ENCODE measurements around the gene TSPO2.

Gene TSPO2

DNA sequence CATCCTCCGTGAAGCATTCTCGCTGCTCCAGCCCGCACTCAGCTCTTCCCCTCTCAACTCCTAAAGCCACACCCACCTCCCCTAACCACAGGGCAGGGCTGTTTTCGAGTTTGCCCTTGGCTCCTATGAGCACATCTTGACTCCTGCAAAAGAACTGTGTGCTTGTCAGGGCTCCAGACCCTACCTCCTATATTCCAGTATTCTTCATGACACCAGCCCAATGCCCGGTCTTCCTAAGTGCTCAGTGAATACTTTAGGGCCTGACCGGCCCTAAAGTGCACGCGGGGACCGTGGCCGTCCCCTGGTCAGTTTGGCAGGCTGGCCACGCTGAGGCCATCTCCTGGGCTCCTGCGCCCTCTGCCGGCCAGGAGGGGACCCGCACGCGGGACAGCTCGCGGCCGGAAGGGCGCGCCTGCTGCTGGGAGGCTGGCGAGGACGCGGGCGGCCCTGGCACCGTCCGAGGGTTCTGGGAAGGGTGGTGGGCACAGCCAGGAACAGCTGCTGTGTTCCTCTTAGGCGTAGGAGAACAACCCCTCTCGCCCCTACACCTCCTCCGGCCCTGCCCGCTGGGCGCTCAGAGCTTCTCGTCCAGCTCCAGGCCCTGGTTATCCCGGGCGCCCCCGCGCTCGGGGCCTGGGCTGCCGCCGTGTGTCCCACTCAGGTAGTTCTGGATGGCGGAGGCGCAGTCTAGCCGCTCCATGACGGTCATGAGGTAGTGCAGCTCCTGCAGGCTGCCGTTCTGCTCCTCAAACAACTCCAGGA, 14.3 kb upstream of the TSPO2 start:
- peak; percentile 46 to 67 (median 50) for DNase-seq (ENCODE audit: low read depth in 3 of 3)

DNA sequence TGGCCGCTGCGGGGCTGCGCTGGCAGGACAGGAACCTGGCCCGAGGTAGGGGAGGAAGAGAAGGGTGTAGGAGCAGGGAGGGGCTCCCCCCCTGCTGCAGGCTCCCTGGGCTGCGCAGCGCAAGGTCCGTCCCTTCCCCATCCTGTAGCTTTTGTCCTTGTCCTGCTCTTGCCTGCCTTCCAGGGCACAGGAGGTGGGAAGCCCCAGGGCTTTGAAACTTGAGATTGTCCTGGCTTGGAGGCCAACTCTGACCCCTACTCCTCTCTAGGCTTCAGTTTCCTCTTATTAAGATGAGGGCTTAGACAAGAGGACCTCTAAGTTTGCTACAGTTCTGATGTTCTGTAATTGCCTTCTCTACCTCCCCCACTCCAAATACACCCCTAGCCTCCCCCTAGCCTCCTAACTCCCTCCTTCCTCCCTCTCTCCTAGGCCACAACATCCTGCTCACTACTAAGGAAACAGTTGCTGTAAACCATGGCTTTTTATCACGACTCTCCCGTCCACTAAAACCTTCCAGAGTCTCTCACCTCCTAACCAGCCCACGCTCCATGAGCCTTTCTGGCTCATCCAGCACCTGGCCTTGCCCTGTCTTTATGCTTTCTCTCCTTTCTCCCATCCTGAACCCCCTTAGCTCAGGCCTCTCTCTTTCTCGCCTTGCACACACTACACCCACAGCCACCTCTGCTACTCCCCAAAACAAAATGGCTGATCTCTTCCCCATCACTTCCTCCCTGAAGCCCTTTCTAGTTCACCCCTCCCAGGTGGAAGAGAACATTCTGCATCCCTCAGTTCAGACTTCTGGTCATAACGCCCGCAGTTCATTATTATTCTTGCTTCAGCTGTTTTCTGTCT, 13.5 kb upstream of the TSPO2 start:
- no peak for DNase-seq (ENCODE audit: low read depth in 3 of 3)

DNA sequence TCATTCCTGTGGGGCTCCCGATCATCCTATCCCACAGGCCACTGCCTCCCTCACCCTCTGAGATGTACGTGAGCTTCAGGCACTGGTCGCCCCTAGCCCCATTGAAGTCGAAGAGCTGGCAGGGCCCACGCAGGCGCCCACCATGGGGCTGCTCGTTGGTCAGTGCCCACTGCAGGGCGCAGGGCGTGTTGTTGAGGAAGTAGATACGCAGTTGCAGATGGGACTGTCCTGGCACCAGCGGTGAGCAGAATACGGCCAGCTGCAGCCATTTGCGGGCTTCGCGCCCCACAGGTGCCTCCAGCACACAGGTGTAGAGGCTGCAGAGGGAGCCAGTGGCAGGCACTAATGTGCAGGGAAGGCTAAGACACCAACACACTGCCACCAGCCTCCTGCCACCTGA, 9.4 kb upstream of the TSPO2 start:
- no peak for DNase-seq (ENCODE audit: low read depth in 3 of 3)

DNA sequence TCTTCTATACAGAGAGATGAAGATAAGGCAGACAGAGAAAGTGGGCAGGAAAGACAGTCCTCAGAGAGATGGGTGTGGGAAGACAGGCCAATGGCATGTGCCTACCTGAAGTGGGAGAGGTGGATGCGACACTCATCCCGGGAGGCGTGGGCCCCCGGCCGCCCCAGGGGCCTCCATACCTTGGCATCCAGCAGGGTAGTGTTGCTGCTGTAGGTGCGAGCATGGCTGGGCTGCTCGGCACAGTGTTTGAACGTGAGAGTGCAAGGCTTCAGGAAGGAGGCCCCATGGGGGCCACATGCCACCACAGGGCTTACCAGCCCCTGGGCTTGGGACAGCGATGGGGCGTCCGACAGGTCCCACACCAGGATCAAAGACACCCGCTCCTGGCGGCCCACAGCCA, 8.5 kb upstream of the TSPO2 start:
- no peak for DNase-seq (ENCODE audit: low read depth in 3 of 3)

DNA sequence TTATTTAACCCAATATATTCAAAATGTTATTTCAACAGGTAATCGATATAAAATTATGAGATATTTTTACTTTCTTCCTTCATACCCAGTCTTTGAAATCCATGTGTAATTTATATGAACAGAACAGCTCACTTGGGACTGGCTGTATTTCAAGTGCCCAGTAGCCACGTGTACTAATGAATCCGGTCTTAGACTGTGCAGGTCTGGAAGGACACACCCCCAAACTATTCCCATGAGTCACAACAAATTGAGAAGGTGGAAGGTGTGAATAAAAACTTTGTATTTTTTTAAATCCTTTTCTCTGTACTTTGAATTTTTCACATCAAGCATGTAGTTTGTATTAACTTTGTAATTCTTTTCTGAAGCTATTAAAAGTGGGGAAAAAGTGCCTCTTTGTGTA, 6.1 kb upstream of the TSPO2 start:
- DNase-seq (ENCODE audit: low read depth in 3 of 3) = no peak

DNA sequence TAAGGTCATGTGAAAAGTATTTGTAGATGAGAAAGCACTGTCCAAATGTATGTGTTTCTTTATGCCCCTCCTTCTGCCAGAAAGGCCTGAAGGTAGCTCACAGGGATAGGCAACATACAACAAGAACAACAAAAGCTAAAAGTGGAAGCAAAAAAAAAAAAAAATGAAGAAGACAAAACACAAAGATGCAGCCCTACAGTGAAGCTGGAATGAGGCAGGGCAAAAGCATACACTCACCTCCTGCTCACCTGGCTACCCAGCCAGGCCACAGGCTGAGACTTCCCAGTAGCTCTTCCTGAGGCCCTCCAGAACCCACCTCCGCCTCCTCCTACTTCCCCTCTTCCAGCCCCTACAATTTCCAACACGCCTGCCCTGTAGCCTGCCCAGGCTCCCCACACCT, 5.7 kb upstream of the TSPO2 start:
- DNase-seq (ENCODE audit: low read depth in 3 of 3) = no peak

DNA sequence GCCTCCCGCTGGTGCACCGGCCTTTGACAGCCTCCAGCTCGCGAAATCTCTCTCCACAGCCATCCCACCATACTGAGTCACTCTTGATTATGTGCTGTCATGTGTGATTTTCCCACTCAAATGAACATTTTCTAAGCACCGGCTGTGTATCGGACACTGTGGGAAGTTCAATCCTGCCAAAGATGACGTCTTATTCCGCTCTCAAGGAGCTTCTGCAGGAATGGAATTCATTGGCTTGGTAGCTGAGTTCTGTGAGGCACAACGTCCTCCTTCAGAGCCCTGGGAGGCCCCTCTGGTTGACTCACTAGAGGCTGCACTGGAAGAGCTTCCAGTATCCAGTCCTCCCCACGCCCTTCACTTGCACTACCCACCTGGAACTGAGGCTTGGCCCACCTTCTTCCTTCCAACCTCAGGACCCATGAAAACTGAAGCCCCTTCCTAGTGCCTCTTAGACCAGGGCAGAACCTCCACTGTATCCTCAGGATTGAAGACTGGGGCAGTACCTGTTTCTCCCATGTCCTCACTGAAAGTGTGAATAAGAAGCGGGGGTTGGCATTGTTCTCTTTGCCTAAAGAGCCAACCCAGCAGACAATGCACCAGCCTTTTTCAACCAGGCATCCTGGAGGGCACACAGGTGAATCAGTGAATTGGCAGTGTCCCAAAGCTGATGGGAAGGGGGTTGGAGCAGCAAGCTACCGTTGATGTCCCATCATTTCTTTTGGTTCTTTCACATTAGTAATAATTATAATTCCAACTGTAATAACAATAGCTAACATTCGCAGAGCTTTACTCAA, 5.0 kb upstream of the TSPO2 start:
- no peak for DNase-seq (ENCODE audit: low read depth in 3 of 3)

DNA sequence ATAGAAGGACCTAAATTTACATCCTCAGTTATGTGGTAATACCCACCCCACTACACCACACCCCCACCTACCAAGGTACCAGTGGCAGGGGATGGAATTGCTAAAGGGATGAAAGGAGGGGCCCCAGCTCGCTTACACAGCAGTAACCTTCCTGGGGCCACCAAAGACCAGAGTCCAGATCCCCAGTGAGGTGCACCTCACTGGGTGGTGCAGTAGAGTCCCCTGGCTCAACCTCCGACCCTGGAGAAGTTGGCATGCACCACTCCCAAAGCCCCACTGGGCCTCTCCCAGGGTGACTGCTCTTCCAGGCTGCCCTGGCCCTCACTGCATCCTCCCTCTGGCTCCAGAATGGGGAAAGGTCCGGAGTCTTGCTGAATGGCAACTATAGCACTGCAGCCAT, 4.1 kb upstream of the TSPO2 start:
- DNase-seq (ENCODE audit: low read depth in 3 of 3) = no peak

DNA sequence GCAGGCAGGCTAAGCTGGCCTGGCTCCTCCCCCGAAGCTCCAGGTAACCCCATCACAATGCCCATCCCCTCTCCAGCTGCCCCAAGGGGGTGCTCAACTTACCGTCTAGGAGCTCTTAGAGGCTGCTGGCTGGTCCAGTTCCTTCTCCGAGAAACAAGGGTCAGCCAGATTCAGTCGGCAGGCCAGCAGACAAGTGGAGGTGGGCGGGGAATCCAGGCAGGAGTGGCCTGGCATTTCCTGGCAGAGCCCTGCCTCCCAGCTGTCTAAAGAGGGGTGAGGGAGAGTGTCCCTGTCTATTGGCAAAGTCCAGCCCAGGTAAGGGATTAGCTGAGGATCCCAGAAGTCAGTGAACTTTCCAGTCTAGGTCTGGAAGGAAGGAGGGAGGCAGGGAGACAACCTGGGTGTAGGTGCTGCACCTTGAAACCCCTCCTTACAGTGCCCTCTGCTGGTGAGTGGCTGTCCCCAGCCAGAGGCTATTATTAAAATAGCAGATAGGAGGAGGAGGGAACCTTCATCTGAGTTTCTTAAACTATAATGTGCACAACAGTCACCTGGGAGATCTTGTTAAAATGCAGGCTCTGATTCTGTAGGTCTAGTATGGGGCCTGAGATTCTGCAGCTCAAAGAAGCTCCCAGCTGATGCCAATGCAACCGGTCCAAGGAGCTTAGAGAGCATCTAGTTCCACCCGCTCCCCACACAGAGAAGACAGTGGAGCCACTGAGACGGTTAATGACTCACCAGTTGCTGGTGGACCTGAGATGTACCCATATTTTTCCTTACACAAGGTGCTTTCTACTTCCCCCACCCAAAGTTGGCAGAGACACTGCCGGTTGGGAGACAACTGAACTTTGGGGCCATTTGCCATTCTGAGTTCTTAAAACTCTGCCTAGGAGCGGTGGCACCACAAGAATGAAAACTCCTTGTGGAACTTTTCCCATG, 2.9 kb upstream of the TSPO2 start, which contains the start of gene UNC5CL:
TSS of gene UNC5CL (minus strand) at position 162 of the 939 bp plus-strand sequence. CDS start 4,147 bp downstream, outside the sequence.
- peak in 2 of 3 experiments; percentile 32 to 35 for DNase-seq (ENCODE audit: low read depth in 3 of 3)

DNA sequence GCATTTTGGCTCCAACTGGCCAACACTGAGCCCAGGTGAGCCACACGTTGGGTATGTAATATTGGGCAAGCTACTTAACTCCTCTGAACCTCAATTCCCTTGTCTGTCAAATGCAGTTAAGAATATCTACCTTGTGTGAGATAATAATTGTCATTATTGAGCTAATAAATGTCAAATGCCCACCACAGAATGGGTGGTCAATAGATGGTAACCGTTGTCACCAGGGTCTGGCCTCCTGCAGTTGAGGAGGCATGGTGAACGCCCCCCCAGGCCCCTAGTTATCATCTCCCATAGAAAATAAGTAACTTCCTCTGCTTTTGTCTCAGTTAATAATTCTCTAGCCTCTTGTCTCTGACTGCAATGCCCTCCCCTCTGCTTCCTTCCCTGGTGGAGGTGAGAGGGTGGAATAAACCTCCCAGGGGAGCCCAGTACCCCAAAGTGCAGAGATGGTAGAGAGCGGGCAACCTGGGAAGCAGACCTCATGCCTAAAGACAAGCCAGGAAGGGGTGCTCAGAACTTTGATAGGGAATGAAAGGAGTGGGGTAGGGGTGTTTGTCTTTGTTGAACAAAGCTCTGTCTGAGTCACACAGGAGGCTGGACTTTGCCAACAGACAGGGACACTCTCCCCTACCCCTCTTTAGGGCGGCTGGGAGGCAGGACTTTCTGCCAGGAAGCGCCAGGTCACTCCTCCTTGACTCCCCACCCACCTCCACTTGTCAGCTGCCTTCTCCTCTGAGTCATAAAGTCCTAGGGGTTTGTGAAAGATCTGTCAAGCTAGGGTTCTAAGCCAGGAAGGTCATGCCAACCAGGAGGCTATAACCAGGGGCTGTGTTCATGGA, 1.9 kb upstream of the TSPO2 start:
- no peak for DNase-seq (ENCODE audit: low read depth in 3 of 3)

DNA sequence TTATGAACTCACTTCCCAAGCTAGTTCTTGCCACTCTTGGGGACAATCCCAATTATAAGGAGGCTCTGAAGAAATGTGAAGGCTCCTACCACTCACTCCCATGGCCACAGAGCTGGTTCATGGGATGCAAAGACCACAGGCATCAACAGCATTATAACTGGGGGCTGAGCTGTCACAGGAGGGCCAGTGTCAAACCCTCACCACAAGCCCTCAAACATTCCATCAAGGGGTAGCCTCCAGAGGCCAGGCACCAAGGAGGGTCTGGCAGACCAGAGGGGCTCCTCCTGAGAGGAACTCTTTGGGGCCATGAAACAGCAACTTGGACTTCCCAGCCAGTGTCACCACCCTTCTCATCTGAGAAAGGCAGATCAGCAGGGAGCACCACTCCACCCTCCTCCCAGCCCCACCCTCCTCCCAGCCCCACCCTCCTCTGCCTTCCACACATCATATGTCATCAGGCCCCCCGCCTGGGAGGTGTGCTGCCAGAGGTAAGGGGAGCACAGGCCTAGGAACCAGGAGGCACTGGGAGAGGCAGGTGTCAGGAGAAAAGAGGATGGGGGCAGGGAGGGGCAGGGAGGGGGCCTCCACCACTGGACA, 1.2 kb upstream of the TSPO2 start:
- no peak for DNase-seq (ENCODE audit: low read depth in 3 of 3)

DNA sequence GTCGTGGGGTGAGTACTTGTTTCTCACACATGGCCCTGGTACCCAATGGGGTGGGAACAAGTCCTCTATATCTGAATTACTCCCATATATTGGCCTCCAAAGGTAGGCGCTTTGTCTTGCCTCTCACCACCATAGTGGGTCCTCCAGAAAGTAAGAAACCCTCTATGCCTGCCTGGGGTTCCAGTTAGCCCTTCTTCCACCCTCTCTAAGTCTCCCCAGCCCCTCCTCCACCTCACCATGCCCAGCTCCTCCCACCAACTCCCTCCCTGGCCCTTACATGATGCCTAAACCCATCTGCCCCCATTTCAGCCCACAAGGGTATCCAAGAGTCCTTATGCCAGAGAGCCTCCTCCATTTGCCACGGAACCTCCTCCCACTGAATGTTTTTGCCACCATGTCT, 884 bp downstream of the TSPO2 start:
- DNase-seq (ENCODE audit: low read depth in 3 of 3) = no peak

DNA sequence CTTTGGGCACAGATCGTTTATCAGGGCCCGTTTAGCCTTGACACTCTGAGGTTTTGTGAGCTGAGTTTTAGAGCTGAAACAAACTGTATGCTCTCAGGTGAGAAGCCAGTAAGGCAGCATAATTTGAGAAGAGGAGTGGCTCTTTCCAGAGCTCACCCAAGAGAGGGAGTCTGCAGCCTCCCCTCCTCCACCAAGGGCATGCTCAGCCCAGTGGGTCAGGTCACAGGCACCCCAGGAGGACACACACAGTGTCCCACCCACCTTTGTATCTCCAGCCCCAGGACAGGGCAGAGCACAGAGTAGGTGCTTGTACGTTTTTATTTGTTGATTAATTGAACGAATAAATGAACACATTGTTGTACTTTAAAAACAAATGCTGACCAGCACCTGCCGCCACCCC, 3.4 kb downstream of the TSPO2 start:
- DNase-seq (ENCODE audit: low read depth in 3 of 3) = no peak

DNA sequence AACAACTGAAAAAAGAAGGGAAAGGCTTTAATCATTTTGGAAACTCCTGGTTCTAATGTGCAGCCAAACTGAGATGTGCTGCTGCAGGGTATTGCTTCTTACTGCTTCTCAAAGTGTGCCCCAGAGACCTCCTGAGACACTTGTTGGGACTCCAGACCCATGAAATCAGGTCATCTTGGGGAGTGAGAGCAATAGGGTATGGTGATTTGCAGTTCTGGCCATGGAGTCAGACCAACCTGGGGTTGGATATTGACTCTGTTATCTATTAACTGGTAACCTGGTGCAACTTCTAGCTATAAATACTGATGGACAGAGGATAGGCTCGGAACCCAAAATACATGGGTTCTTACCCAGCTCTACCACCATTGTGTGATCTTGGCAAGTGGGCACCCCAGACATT, 3.8 kb downstream of the TSPO2 start:
- no peak for DNase-seq (ENCODE audit: low read depth in 3 of 3)

DNA sequence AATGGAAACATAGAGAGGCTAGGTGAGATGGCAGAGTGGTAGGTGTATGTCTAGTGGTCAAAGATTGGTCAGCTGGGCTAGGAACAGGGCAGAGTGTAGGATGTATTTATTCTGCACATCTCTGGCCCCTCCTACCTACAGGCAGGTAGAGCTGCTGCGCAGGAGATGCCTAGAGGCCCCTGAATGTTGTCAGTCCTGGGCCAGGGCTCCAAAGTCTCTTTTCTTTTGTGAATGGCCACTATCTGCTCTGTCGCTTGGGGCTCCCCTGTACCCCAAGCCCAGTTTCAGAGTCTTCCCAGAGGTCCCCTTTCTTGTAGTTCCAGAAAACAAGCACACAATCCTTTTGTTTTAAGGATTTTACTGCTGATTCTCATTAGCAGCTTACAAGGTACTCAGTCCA, 5.0 kb downstream of the TSPO2 start:
- DNase-seq (ENCODE audit: low read depth in 3 of 3) = no peak

DNA sequence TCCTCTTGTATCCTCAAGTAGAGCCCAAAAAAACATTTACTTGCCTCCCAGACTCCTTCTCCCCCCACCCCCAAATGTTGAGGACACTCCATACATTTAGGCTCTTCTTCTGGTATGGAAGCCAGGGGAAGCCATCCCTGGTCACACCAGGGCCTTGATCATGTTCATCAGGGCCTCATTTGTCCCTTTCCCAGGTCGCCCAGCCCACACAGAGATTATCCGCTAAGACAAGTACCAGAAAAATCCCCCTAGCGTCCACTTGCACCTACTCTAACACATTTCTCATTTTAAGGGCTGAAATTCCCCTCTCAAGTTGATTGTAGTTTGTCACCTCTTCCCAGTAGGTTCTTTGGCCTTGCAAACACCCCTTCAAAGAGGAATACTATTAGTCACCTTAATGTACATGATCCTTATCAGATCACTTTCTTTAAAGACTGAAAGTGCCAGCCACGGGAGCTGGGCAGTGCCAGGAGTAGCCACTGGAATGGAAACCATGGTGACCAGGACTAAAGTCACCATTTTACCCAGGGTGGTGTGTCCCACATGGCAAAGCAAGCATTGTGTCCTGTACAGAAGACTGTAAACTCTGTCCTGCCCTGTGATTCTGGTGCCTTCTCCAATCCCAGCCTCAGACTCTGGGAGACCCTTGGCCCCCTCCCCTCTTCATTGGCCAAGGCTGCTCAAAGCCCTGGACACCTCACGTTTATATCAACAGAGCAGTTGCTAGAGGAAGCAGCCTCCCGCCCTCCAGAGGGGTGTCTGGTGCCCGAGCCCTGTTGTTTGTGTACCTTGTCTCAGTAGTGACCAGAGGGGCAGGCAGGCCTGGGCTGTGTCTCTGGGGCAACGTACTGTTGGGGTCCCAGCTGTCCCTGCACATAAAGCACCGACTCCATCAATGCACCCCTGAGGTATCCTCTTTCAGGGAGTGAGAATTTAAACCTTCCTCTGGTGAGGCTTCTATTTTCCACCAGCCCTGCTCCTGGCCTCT, 5.8 kb downstream of the TSPO2 start:
- DNase-seq (ENCODE audit: low read depth in 3 of 3) = no peak

DNA sequence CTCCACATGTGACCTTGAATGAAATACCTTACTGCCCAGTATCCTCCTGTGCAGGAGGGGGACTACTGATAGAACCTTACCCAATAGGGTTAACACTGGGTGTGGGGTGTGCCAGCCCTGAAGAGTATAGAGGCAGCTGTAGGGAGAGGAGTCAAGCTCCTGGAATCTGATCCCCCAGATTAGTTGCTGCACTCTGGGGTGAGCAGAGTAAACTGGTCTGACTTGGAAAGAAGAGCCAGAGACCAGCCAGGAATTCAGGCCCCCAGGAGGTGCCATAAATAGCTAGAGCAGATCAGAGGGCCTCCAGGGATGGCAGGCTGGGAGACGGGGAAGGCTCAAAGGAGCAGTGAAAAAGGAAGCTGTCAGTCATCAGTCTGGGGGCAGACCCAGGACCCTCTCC, 7.3 kb downstream of the TSPO2 start:
- no peak for DNase-seq (ENCODE audit: low read depth in 3 of 3)

DNA sequence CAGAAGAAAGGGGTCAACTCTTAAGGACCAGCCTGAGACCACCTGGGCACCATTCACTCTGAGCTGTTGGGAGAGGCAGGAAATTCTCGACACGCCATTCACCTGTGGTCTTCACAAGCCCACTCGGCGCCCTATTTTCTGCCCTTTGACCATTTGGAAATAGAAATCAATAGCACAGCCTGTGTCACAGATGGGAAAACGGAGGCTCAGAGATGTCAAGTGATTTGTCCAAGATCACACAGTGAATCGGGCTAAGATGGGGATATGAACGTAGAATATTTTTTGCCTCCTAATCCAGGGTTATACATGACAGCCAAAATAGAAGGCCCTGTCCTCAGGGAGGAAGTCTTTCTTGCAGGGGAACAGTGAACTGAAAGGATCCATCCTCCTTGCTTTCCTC, 7.7 kb downstream of the TSPO2 start:
- no peak for DNase-seq (ENCODE audit: low read depth in 3 of 3)

DNA sequence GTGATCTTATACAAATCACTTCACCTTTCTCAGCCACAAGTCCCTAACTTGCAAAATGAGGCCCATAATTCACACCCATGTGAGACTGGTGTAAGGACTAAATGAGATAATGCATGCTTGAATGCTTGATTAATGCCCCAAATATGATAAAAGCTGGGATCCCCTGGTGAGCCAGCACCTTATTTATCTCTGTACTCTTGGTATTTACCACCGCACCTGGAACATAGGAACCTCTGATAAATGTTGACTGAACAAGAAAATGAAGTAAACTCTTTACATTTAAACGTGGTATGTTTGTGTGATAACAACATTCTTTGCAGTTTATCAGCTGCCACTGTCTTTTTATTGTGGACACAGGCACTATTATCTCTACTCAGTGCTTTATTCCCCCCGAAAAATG, 8.3 kb downstream of the TSPO2 start:
- DNase-seq (ENCODE audit: low read depth in 3 of 3) = no peak

Data from stimulated activated CD4-positive, alpha-beta T cell treated with anti-CD3 and anti-CD28 coated beads, TNF-alpha, amount 100 ng/mL, for 4 hours (primary cell).